Activated CD8-positive, alpha-beta memory T cell treated with anti-CD3 and anti-CD28 coated beads for 48 hours (primary cell): ENCODE data around the gene MSL3B.

ENCODE experiments used
- DNase-seq, 3 experiments: peaks; one replicate each; pipeline ENCODE4 v3.0.0-alpha.2; 2020; ENCODE audit warnings: low read depth in 2 of 3, low spot score in 2 of 3

The MSL3B gene

DNA sequence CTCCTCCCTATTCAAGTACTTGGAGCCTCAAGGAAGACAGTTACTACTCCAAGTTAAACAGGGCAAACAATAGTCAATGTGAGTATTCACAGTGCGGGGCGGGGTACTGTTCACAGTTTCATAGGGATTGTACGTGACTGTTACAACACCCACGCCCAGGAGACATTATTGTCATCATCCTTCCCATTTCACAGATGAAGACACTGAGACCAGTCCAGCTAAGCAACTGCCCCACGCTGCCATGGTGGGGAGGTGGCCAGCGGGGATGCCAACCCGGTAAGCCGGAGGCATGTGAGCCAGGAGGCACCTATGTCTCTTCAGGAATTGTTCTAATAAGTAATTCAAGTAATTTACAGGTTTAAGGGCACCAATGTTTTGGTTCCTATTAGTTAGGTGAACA is 14.8 kb downstream of the MSL3B start:
- DNase-seq, result no peak

DNA sequence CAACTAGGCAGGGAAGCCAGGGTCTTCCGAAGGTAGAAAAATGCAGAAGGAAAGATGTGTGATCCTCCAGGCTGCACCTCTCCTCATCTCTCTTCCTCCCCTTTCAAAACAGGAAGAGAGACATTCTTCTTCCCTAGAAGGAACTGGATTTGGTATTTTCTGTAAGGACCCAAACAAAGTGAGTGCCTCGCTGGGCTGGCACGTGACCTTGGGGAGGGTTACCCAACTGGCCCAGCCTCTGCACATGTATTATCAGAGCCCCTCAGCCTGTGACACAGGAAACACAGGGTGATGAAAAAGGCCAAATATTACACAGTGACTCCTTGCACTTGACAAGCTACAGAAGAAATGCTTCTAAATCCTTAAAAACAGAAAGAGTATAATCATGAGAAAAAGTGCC is 16.1 kb downstream of the MSL3B start:
- DNase-seq, result no peak

DNA sequence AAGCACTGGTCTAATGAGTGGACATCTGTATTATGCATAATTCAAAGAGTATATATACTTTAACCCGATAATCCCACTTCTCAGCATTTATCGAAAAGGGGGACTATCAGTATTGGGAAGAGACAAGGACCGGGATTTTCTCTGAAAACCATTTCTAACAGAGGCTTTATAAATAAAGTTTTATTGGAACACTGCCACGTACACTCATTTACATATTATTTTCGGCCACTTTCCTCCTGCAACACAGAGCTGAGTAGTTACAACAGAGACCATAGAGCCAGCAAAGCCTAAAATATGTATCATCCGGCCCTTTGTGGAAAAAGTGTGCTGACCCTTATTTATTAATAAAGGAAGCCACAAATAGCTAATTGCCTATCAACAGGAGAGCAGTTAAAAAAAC is 17.0 kb downstream of the MSL3B start:
- no peak for DNase-seq

DNA sequence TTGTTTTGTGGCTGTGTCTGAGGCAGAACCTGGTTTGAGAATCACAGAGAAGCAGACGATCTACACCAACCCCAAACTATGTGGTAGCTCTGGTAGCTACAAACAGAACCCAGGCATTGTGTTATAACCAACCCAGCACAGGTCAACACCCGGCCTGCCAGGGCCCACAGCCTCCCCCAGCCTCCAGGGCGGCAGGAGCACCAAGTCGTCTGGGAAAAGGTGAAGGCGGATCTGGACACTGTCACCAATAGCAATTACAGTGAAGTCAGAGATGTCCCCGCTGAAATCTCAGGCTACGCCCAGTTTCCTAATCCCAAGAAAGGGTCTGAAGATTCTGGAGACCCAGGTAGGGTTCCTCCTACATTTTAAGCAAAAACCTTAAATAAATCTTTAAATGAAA is 17.4 kb downstream of the MSL3B start:
- no peak for DNase-seq

DNA sequence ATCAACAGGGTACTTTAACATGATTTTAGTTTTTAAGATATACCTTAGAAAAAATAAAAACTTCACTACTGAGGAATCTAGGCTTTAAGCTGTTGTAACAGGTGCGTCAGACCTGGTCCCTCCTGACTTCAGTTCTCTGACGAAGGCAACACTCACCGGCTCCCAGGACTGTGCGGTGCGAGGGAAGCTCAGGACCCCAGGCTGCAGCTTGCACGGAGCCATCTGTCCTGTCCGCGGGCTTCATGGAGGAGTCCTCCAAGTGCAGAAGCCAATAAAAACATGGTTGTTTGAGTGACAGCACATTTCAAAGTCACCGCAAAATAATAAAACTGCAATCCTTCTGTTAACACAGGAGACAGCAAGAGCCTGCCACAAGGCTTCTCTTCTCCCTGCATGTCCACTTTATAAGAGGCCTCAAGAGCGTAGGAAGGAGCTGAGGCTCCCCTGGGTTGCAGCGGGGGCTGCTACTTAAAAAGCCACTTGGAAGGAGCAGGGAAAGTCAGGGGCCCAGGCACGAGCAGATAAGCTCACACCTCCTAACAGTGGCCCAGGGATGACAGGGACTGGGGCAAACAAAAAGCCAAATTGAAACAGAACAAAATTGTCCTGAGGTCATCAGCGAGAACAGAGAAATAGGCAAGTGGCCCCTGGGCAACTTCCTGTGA is 18.4 kb downstream of the MSL3B start:
- no peak for DNase-seq

DNA sequence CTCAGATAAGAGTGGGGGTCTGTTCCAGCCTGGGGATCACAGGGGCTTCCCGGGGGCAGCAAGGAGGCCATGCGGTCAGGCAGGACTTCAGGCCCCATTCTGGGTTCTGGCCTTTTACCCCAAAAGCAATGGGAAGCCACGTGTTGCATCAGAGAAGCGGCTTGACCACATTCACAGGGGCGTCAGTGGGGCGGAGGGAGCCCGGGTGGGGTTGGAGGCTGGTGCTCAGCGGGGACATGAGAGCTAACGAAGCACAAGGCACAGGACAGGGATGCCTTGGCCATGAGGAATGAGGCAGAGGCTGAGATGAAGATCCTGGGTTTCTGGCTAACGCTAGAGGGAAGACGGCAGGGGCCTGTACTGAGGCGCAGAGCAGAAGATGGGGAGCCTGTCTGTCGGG is 19.9 kb downstream of the MSL3B start:
- DNase-seq, result no peak

DNA sequence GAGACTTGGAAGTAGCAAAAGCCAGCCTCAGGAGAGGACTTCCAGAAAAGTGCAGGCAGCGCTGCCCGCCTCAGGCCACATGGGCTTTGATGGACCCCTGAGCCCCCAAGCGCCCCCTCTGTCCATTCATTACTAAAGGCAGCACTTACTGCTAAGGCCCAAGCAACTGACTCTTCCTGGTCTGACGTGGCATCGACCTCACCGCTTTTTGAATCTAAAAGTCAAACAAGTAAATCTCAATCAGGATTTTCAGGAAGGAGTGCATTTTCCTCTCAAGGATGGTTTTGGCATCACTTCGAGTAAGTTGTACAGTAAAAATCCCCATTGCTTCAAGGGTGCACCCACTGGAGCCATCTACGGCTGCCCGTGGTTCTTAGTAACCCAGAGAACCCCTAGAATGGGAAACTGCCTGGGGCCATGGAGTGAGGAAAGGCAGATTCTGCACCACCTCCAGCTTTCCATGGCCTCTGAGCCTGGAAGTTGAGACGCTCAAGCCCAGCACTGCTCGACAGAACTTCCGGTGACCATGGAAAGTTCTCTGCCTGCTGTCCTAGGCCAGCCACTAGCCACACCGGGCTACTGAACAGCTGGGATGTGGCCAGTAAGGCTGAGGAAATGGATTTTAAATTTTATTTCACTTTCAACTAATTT is 20.8 kb downstream of the MSL3B start:
- no peak for DNase-seq

DNA sequence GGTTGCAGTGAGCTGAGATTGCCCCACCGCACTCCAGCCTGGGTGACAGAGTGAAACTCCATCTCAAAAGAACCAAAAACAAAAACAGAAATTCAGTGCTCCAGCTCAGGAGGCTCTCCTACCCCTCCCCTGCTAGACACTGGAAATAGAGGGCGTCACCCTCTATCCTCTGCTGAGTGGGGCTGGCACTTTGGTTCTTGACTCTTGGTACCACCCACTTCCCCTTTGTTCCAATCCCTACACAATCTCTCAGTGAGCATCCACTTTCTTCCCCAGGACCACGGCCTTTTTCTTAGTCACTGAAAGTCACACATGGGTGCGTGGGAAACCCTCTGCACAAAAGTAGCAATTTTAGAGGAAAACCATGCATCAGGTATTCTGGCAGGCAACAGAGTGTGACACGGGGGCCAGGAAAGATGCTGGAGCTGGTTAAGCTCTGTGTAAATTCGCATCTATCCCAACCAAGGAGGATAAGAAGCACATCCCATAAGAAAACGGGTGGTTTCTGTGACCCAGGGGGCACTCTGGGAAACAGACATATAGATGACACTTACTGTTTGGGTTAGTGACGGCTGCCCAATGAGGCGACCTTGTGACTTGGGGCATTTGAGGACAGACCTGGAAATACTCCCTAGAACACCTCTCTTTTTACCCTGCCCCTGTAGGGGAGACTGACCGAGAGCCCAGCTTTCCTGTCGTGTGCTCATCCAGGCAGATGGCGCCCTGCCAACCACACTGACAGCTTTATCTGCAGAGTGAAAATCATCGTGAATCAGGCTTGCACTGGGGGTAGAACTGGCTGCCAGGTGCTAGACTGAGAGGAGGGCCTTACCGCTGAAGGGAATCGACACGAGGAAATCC is 21.6 kb downstream of the MSL3B start:
- no peak for DNase-seq

DNA sequence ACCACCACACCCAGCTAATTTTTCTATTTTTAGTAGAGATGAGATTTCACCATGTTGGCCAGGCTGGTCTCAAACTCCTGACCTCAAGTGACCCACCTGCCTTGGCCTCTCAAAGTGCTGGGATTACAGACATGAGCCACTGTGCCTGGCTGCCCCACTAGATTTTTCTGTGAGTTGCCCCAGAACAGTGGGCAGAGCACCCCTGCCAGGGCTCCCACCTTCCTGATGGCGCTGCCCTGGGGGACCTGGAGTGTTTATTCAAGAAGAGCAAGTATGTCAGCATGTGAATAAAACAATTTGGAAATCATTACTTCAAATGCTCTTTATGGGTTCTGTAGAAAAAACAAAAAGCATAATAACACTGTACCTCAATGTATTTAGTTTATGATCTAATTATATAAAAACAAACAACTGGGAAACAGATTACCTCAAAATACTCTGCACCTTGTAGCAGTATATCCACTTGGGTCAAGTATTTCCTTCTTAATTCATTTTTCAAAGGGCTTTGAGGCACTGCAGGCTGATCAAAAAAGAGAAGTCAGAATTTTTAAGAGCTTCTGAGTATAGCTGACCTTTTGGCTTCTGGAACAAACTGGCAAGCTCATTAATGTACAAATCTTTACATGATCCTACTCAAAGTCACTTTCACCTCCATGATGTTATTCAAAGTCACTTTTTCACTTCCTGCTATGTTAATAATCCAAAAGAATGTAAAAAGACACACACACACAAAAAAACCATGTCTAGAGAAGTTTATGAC is 22.7 kb downstream of the MSL3B start:
- DNase-seq, result no peak

DNA sequence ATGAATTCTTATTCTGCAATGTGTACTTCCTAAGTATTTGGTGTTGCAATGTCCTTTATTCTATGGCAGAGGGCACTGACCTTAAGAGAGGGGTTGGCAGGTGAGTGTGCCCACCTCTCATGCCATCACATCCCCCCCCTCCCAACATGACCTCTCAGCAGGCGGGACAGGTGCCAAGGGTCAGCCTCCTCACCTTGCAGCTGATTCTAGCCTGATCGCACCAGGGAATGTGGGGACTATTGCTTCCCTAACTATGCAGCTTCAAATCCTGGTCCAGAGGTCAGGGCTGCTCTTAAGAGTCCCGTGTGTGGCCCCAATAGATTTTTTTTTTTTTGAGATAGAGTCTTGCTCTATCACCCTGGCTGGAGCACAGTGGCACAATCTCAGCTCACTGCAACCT is 23.4 kb downstream of the MSL3B start:
- DNase-seq, result no peak

DNA sequence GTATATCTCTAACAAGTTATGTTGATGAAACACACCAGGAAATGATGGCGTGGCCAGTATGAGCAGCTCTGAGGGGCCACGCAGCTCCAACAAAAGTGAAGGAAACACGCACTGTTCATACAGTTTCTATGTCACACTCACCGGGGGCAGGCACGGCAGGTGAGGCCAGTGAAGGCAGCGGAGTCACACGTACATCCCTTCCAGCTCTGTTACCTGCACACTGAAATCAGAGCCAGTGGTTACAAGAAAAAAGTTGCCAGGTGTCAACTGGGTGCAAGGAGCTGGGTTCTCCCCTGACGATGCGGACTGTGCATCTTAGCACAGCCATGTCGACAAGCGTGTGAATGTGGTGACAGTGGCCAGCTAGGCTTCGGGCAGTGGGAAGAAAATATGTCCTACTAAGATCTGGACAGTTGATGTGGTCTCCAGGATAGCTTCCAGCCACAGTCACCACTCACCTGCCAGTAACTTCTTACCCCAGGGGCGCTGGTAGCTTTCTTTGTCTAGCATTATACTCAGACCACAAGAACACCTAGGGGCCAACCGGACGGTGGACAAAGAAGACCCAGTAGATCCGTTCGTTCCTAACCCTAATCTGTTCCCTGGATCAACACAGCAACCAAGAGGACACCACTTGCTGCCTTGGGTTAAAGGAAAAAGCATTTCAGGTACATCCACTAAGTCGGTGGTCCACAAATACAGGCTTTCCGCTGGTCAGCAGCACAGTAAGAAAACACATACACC is 23.9 kb downstream of the MSL3B start:
- no peak for DNase-seq

DNA sequence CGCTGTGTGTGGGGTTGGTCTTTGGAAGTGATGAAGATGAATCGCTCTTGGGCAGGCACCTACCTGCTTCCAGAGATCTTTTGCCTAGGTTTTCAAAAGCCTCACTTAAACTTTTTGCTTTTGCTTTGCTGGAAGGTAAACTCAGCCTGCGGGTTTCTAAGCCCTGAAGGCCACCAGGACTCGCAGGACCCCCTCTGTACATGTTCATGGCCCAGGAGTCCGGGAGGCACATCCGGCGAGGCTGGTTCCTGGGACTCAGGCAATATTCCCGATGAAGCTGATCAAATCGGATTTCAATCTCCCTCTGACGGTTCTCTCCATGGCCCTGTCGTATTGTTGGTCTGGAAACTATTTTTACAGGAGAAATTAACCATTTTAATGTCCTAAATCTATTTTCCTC is 27.0 kb downstream of the MSL3B start:
- DNase-seq, result no peak

DNA sequence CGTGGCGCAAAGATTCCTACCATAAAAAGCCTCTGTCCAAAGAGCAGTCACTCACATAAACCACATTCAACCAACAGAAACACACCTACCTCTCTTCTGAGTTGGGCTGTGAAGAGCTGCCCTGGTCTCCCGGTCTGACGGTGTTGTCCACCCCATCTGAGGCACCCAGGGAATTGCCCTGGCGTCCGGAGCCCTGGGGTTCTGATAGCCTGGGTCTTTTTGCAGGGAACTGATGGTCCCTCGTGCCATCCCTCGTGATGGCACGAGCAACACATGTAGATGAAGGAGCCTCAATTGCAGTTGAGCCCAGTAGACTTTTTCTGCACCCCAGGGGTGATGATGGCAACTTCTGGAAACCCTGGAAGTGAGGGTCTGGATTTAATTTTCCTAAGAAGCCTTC is 27.7 kb downstream of the MSL3B start:
- no peak for DNase-seq

DNA sequence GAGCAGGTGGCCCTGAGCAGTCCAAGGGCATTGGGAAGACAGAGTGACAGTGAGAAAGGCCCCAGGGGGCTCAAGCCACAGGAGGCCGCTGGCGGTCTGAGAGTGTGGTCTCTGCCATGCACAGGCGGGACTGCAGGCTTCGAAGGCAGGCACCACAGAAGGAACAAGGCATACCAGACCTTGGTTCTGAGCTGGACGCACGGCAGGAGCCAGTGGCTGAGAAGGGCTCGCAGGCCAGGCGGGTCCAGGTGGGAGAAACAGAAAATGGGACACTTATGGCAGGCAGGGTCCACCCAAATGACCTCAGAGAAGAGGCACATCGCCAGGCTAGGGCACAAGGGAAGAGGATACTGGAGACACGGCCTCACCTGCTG is 28.8 kb downstream of the MSL3B start:
- DNase-seq, result no peak

DNA sequence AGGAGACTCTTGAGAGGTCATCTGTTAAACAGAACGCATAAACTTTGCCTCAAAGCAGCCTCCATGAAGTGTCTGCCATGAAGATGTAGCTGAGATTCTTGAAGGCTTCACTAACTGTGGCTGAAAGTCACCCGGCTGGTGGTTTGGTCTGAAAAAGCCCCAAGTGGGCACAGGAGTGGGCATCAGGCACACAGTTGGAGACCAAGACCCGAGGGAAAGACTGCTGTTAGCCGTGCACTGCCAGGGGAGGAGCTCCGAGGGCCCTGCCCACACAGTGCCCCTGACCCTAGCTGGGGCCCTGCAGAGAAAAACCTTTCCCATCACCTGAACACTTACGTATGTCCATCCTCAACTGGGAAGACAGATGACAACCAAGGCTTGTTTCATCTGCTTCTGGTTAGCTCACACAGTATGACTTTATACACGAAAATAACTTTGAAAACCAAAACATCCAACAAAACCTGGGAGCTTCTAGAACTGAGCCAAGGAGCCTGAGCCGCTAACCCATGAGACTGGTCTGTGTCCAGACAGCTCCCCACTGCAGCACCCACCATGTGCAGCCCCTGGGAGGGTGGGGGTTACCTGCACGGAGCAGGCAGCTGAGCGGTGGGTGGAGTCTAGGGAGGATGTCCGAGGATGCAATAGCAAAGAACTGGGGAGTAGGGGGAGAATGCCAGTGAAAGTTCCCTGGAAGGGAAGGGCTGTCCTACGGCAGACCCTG is 29.3 kb downstream of the MSL3B start:
- DNase-seq, result no peak

DNA sequence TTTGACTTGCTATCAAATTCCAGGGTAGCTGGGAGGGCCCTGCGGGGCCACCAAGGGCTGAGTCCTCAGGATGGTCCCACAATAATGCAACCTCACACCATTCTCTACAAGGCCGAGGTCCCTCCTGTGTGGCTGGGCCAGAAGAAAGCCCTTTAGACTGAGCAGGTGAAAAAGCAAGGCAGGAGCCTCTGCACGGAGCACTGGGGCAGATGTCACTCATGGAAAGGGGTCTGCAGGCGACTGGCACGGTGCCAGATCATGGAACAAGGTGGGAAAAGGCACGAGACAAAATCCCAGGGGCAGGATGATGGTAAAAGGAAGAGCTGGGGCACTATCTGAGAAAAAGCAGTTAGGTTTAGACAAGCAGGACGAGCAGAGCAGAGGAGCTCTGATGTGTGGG is 29.9 kb downstream of the MSL3B start:
- DNase-seq, result no peak

DNA sequence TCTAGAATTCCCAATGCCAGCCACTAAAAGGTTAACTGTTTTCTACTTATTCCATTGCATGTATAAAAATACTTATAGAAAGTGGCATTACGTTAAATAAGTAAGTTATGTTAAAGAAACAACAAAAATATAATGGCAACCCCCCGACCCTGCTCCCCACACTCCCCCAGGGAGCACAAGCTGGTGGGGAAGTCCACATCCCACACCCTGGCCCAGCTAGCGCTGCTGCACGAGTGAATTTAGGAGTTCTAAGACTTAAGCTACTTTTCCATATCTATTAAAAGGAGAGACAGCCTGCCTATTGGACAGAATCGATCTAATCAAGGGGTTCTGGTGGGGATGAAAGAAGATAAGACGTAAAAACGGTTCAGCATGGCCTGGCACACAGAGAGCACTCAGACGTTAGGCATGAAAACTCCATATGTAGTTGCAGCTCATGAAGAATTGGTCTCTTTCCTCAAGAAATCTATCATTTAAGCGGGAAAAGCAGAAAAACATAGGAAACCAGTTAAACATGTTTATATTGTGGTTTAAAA is 30.4 kb downstream of the MSL3B start:
- no peak for DNase-seq

DNA sequence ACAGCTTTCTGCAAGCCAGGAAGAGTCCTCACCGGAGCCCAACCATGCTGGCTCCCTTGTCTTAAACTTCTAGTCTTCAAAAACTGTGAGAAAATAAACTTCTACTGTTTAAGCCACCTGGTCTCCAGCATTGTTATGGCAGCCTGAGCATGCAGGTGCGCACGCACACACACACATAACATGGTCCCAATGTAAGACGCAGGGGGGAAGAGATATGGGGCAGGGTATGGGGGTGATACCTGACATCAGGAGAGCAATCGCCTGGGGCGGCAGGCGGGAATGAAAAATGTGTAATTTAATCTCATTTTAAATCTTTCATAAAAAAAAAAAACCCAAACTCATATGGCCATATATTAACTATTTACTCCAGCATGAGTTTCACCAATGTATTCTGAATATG is 31.8 kb downstream of the MSL3B start:
- no peak for DNase-seq

DNA sequence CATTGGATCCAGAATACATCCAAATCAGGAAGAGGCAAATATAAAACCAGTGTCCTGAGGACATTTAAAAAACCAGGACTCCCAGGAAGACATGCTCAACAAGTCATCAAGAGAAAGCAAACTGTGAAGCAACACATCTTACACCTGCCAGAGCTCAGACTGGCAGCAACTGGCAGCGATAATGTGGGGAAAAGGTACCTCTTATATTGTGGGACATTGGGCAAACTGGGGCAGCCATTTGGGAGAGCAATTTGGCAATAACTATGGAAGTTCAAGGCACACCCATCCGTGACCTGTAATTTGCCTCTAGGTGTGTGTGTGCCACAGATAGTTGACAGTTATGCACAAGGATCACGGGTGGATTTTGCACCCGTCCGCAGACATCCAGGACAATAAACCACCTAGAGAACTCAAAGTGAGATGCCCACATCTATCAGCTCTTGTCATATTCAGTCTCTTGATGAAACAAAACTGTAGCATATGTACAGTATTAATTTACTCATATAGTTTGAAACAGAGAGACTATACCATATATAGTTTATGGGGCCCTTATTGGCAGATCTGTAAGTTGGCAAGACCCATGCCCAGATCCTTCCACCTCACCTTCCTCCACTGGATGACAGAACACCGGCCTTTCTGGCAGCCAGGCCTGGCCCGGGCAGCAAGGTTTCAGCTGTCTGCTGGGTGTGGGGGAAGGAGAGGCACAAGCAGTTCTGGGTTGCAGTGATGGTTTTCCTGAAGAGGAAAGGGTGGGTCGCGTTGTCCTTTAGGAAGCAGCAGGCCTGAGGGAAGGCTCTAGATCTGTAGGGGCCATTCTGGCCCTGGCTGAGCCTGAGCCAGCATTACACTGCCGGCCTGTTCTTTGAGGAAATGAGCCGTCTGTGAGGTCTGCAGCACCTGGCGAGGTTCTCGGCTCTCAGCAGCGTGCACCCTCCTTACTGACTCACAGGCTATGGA is 32.7 kb downstream of the MSL3B start:
- no peak for DNase-seq
